ENCODE results near the gene ARL8B.
"Not testable (repeated sequence)": the region's sequence is repeated elsewhere in the genome, so short reads cannot be mapped to it uniquely, and the experiment has no call there.

The ARL8B gene

DNA sequence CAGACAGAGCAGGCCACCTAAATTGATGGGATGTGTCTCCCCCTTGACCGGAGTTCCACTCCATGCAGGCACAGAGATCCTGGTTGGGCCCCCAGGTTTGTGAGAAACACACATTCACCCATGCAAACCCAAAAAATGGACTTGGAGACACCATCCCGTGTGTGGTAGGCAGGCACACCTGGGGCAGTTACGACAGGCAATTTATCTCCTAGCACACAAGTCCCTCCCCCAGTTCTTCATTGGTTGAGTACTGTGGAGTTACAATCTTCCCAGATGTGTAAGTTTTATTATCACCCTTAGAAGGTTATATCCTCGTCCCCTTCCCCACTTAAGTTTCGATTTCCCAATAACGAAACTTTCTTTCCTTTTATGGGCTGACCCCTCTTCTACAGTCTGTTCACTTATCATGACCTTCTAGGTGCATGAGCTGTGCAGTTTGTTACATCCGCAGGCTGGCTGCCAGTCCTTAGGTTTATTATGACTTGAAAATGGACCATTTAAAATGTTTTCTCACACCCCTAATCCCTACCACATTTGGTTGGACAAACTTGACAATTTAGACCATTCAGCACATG, 27.3 kb downstream of the ARL8B start:
- DNase-seq, result no peak

DNA sequence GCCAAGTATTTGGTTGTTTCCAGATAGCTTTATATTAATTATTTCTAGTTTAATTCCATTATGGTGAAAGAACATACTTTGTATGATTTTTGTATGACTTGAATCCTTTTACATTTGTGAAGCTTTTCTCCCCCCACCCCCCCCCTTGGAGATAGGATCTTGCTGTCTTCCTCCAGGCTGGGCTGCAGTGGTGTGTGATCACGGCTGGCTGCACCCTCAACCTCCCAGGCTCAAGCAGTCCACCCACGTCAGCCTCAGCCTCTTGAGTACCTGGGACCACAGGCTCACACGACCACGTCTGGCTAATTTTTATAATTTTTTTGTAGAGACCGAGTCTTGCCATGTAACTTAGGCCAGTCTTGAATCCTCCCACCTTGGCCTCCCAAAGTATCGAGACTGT, 29.5 kb downstream of the ARL8B start:
- no peak for DNase-seq

GRCh38 chr3:5153074-5153473, 31.0 kb downstream of the ARL8B start:
- no peak for DNase-seq

DNA sequence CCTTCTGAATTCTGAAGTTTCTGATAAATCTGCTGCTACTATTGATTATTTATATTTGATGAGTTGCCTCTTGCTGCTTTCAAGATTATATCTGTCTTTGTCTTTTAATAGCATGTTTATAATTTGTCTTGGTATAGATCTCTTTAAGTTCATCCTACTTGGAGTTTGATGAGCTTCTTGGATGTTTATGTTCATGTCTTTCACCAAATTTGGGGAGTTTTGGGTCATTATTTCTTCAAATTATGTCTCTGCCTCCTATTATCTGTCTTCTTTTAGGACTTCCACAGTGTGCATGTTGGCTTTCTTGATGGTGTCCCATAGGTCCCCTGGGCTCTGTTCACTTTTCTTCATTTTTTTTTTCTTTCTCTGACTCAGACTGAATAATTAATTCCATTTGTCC, 33.1 kb downstream of the ARL8B start:
- no peak for DNase-seq

- DNase-seq, result no peak
Measured at GRCh38 chr3:5160321-5160720, 38.2 kb downstream of the ARL8B start.

DNA sequence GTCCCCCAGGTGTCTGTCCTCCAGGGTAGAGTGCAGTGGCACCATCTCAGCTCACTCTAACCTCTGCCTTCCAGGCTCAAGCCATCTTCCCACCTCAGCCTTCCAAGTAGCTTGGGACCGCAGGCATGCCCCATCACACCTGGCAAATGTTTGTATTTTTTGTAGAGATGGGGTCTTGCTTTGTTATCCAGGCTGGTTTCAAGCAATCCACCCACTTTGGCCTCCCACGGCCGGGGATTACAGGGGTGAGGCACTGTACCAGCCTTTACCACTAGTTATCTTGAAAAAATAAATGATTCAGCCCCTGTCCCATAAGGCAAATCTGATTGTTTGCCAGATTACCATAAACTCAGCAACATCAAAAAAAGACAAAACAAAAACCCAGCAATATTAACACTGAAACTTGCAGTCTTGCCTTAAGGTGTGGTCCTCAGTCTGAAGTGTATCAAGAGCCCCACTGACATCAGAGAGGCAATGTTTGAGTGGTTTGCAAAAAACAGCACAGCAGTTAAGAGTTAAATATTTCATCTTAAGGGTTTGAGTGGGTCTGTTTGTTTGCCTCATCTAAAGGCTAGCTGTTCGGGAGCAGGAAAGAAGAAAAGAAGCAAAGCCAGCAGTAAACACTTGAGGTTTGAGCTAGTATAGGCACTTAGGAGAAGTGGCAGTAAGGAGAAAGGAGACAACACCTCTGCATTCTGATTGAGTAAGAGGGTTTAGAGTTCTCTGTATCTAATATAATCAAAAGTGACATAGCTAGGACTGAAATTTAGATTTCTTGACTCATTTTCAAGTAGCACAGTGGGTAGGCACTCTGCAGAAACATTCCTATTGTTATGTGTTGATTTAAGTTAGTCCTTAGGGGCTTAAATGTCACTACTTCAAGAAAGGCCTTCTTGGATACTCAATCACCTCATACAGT, 39.1 kb downstream of the ARL8B start:
- DNase-seq, result no peak

DNA sequence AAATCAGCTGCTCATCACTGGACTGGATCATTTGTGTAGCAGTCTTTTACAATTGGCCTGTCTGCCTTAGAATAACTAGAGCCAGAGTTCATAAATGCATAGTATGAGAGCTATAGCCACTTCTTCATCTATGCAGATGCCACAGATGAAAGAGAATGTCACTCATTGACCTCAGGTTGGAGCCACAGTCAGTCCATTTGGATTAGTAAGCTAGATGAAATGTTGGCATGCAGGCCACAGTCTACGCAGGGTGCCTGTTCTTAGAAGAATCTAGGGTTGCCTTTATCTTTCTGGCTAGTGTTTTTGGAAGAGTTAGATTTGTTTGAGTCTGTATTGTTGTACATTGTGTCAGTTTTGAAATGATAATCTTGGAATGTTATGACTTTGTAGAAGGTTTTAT, 40.0 kb downstream of the ARL8B start:
- DNase-seq, result no peak

DNA sequence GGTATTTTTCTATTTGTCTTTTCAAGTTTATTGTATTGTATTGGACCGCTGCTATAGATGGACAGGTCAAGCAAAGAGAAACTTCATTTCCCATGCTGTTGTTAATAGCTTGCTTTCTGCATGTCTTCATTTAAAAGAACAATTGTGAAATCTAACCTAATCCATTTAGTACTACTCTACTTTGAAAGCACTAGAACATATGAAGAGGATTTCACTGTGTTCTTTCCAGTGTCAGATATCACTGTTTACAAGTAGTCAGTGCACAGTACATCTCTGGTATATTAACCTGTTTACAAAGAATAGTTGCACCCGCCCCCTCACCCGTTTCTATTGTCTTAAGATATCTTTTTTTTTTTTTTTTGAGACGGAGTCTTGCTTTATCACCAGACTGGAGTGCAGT, 43.6 kb downstream of the ARL8B start:
- no peak for DNase-seq

DNA sequence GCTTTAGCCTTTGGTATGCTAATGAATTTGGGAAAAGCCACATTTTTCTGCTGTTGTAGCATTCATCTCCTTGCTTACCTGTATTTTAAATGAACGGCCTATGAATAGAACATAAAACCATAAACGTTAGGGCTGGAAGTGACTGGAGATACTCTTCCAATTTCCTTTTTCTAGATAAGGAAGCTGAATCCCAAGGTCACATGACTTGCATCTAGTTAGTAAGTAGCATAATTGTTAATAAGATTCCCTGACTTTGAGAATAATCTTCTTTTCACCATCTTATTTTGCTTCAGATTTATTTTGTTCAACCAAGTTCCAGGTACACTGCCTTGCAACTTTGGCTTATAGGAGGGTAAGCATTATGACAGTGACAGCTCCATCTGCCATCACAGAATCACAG, 44.8 kb downstream of the ARL8B start:
- DNase-seq, result no peak

- no peak for DNase-seq
Measured at GRCh38 chr3:5168110-5168509, 46.0 kb downstream of the ARL8B start.

- no peak for DNase-seq
Measured at GRCh38 chr3:5169807-5170206, 47.7 kb downstream of the ARL8B start.

GRCh38 chr3:5170975-5171374, 48.9 kb downstream of the ARL8B start:
- no peak for DNase-seq

GRCh38 chr3:5172018-5172417, 49.9 kb downstream of the ARL8B start:
- DNase-seq, result no peak

- DNase-seq, result not testable (repeated sequence)
Measured at GRCh38 chr3:5179036-5179435, 56.9 kb downstream of the ARL8B start.

GRCh38 chr3:5181469-5182141, 59.5 kb downstream of the ARL8B start:
- no peak for DNase-seq

DNA sequence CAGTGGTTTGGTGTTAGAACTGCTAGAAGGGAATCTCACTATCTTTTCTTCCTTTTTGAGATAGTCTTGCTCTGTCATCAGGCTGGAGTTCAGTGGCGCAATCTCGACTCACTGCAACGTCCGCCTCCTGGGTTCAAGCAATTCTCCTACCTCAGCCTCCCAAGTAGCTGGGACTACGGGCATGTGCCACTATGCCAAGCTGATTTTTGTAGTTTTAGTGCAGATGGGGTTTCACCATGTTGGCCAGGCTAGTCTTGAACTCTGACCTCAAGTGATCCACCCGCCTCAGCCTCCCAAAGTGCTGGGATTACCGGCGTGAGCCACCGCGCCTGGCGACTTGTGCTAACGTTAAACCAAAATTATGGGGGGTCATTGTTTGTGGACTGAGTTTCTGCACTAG, 61.6 kb downstream of the ARL8B start:
- not testable (repeated sequence) for DNase-seq

GRCh38 chr3:5184499-5184898, 62.4 kb downstream of the ARL8B start:
- no peak for DNase-seq

GRCh38 chr3:5185093-5185673, 63.1 kb downstream of the ARL8B start:
- no peak for DNase-seq

DNA sequence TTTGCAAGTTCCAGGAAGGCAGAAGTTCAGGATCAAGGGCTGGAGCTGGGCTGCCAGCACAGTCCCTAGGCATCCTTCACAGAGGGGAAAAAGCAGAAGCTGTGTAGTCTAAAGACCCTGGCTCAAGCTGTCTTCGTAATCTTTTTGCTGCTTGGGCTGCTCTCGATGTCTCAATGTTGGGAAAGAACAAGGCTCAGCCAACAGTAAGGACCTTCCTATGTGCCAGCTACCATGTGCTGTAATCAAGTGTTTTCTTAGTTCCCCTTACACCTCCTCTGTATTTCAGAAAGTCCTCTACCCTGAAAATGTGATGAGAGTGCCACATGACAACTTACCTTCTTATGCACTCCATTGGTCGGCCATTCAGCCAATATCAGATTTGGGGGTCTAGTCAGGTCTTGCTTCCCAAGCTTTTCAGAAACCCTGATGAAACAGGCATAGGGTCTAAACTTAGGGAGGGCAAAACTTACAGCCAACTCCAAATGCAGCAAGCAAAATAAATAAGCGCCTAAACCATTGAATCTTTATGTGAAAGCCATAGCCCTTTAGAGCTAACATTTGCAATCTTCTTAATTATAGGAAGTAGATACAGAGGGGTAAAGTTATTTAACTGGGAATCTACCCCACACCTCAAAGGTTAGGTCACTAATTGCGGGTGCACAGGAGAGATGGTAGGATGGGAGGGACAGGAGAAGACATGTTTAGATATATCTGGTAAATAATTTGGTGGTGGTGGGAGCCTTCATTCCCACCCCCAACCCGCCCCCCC, 64.2 kb downstream of the ARL8B start:
- DNase-seq, result no peak

GRCh38 chr3:5186858-5187155, 64.7 kb downstream of the ARL8B start:
- DNase-seq, result peak; percentile 24

DNA sequence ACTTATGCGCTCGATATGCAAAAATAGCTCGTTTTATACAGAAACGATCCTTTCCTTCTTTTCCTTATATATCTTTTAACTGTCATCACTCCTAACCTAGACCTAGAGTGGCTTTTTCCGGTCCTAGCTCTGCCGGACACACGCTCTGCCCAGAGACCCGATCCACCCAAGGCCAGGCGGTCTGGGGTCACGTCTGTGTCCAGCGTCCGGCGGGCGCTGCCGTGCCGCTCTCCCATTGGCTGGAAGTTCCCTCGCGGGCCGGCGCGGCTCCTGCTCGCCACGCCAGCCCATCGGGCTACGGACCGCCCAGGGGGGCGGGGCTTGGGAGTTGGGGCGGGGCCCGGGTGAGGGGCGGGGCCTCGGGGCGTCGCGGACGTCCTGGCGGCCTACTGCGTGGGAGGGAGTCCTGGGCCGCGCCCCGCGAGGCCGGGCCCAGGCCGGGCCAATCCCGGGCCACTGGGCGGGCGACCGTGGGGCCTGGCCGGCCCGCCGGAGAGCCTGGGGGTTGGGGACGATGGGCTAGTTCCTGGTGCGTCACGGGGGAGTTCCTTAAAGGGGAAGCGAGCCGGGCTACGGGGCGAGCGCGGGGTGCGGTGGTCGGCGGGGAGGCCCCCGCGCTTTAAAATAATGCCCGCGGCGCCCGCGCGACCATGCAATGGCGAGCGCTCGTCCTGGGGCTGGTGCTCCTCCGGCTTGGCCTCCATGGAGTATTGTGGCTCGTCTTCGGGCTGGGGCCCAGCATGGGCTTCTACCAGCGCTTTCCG, 65.2 kb downstream of the ARL8B start, which contains the start of gene EDEM1:
TSS of gene EDEM1 (plus strand) at position 552 of the 764 bp plus-strand sequence. CDS start at position 651, 99 bp downstream.
- DNase-seq, result peak; percentile 97

- peak; percentile 37 for DNase-seq
Measured at GRCh38 chr3:5187920-5188418, 65.9 kb downstream of the ARL8B start.
